Skin of body (tissue), 2 donors: ENCODE results near the gene ILDR2. TPM values are rescaled to one million over a fixed set of nuclear protein-coding genes. Genes with fewer than 3 reads are reported as not detected.

ENCODE experiments used
- DNase-seq: peaks from one replicate; lab custom pipeline; 2025; lab: John Stamatoyannopoulos, UW
- total RNA-seq: library from RNA; depleted of rRNA; stranded (reverse); fragments of >200 nt; gene quantifications from one replicate; pipeline ENCODE4 v1.2.3, GENCODE V29; 2014

Gene ILDR2
- total RNA-seq, 1 donor from 2014 or later: 0.30 TPM

GRCh38 chr1:166972193-166972592 lies 3.1 kb downstream of the ILDR2 start:
- no peak for DNase-seq

DNA sequence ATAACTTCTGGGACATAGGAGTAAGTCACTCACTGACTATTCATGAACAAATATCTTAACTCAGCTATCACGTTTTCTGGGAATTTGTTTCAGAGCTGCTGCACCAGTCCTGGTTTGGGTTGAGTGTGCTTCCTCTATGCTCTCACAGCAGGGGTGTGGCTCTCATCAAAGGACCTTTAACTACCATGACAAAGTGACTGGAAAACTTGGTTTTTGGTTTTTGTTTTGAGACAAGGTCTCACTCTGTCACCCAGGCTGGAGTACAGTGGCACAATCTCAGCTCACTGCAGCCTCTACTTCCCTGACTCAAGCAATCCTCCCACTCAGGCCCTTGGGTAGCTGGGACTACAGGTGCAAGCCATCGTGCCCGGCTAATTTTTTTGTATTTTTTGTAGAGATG lies 4.1 kb downstream of the ILDR2 start:
- no peak for DNase-seq

DNA sequence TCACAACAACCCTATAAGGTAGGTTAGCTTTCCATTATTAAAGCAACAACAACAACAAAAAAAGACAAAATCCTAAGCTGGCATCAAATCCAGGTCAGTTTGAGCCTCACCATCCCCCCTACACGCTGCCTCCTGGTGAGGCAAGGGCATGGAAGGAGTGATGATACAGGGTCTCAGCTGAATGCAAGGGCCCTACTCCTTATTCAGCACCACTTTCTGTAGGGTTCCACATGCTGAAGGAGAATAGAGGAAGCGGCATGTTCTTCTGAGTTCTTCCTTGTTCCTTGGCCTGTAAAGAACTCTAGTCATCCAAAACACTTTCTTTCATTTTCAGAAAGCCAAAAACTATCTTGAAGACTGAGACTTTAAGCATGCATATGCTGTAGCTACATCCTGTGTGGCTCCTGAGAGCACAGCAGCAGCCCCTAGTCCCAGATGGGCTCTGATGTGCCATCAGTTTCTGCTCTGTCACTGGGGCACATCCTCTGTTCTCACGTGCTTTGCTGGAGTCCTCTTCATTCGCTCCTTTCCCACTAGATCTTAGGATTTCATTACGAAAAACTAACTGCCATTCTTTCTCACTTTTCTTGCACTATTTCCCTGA lies 6.2 kb downstream of the ILDR2 start:
- no peak for DNase-seq

GRCh38 chr1:166960858-166961474 lies 14.4 kb downstream of the ILDR2 start:
- no peak for DNase-seq

GRCh38 chr1:166956872-166957271 lies 18.5 kb downstream of the ILDR2 start:
- DNase-seq: no peak

DNA sequence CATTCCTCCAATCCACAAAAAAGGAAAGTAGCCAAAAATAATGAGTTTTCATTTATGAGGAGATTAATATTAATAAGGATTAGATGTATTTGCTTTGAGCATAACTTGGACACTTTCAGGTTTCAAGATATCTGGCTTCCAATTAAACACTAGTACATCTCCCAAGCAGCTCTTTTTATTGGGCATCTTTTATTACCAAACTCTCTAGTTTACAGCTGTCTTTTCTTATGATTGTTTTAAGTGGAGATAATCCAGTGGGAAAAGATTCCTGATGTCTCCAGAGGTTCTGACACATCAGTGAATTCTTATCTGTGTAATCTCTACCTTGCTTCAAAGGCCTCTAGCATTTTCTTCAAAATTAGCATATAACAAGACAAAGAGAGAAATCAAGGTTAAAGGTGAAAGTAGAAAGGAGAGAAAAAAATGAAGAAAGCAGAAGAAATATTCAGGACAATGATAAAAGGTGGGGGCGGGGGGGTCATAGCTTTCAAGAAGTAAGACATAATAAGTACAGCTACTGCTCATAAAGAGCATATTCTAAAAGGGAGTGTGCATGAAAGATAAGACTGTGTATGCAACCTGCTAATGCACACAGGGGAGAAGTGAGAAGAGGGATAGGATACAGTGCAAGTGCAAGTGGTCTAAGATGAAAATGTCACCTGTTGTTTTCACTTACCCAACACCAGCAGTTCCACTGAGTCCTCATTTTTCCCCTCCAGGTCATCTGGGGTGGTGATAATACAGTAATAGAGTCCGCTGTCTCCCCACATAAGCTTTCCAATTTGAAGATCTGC lies 19.1 kb downstream of the ILDR2 start:
- no peak for DNase-seq

DNA sequence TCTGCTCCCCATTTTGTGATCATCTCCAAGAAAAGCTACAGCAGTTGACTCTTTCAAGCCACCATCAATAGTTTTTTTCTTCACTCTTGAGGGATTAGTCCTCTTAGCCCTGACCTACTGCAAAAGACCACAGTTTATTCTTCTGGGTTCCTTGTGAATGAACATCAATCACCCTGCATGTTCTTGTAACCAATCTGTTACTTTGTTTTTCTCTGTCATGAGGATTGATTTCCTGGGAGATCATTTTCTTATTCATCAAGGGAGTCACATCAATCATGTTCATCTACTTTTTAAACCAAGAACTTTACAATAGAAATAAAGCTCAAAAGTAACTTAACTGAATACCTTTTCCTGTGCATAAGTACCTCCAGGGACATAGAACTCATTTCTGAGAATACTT lies 21.8 kb downstream of the ILDR2 start:
- no peak for DNase-seq

DNA sequence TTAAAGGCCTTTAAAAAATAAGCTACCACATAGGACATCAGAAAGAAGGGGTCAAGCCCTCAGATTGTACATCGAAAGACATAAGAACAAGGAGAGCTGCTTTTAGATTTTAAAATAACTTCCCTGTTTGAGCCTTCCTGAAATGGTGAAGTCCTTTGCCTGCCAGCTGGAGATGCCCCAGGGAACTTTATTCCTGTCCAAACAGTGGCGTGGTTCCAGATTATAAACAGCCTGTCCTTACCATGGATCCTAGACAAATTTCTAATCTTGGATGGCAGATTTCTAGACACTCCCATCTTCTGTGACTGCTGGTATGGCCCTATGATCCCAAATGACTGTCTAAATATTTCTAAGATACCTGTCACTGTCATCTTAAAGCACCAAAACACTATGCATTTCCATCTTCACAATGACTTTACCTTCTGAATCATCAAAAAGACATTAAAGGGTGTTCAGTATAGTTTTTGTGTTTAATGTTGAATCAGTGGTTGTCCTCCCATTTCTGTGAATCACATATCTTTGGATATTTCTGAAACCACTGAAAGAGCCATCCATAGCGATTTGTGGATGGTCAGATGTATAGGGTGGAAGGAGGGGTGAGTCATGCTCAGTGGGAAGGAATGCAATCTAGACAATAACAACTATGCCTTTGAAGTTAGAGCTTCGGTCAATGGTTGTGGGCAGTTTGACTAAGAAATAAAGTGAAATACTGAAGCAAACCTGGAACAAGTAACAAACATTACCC lies 23.2 kb downstream of the ILDR2 start:
- no peak for DNase-seq

GRCh38 chr1:166951050-166951449 lies 24.3 kb downstream of the ILDR2 start:
- DNase-seq: no peak

- DNase-seq: no peak
Observed at GRCh38 chr1:166950156-166950555, 25.2 kb downstream of the ILDR2 start.

GRCh38 chr1:166948856-166949350 lies 26.4 kb downstream of the ILDR2 start:
- no peak for DNase-seq

GRCh38 chr1:166947398-166948043 lies 27.8 kb downstream of the ILDR2 start:
- peak; percentile 12 for DNase-seq

- no peak for DNase-seq
Observed at GRCh38 chr1:166944186-166944967, 31.0 kb downstream of the ILDR2 start.

DNA sequence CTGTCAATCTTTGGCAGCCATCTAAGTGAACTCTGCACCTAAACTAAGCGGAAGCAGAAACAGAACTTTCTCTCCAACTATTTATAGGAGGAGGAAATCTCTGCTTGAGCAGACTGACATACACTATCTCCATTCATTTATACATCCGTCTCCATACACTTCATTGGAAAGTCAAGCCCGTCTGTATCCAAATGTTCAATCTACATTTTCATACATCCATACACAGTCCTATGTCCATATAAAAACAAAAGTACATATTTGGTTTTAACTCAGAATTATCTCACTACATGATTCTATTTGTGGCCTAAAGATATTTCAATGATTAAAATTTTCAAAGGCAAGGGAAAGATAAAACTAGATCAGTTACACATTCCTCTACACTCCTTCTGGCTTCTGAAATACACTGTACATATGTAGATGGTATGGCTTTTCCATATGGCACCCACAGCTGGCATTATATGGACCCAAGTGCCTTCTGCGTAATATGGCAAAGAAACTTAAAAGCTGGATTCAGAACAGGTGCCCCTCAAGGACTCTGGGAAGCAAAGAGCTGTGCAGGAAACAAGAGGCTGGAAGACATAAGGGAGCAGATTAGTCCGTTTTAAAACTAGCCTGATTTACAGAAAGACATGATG lies 35.5 kb downstream of the ILDR2 start:
- DNase-seq: no peak

GRCh38 chr1:166937962-166938361 lies 37.4 kb downstream of the ILDR2 start:
- no peak for DNase-seq

DNA sequence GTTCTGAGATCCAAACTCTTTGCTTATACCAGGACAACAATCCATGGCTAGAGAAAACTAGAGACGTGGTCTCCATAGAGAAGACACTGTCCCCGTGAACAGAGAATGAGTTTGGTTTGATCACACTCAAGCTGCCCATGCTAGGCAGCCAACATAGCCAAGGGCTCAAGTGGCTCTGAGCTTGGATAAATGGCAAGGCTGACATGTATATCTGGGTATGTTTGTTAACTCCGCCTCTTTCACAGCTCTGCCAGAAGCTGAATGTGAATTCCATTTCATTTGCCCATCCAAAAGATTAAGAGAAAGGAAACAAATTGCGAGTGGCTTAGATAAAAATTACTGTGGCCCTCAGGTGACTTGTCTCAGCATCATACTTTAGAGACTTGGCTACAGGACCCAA lies 38.0 kb downstream of the ILDR2 start:
- DNase-seq: no peak

DNA sequence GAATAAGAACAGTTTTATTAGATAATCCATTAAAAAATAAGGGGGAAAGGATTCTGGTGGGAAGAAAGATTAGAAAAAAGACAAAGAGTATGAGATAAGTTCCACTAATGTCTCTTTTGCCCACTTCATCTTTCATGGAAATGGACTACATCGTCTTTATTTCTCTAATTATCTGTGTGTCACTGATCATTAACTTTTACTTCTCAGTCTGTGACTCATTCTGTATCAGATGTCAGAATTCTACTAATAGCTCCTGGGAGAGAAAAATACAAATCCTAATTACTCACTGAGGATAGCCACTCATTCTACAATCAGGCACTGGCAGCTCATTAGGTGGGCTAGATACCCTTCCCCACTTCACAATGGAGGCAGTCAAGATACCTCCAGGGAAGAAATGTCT lies 41.7 kb downstream of the ILDR2 start:
- DNase-seq: no peak

- DNase-seq: no peak
Observed at GRCh38 chr1:166933140-166933539, 42.2 kb downstream of the ILDR2 start.

GRCh38 chr1:166929911-166930310 lies 45.4 kb downstream of the ILDR2 start:
- DNase-seq: no peak

DNA sequence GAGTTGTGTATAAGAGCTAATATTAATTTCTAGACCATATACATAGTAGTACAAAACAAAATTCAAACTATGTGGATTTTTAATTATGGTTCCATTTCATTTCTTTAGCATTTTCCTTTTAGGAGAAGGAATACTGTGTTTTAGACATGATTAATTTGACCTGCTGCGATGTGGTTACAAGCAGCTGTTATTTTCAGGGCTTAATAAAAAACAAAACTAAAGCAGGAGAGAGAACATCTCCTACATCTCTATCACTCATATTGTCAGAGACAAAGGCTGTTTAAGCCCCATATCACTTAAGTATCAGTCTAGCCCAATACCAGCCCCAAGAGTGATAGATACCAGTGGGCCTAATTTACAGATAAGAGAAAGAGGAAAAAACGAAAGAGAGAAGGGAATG lies 47.6 kb downstream of the ILDR2 start:
- no peak for DNase-seq
